Muscle layer of duodenum (tissue), 2 donors: Measurements from ENCODE around the gene OR2J2.
"Not testable (repeated sequence)": the region's sequence is repeated elsewhere in the genome, so short reads cannot be mapped to it uniquely, and the experiment has no call there.

Source experiments
- H3K27ac ChIP-seq: one replicate; pipeline ENCODE4 v1.7.0; 2013; ENCODE audit warnings: mild to moderate bottlenecking, low read length
- H3K27me3 ChIP-seq: one replicate; pipeline ENCODE4 v1.7.0; 2013; ENCODE audit warnings: low read depth, mild to moderate bottlenecking, control low read depth, low read length
- H3K36me3 ChIP-seq, 2 donors: one replicate each; pipeline ENCODE4 v1.7.0; 2013; ENCODE audit warnings: low read length in 2 of 2, control low read depth in 1 of 2, mild to moderate bottlenecking in 1 of 2; ENCODE audit not compliant: insufficient read depth in 2 of 2, control insufficient read depth in 1 of 2
- H3K4me1 ChIP-seq, 2 donors: one replicate each; pipeline ENCODE4 v1.7.0; 2013; ENCODE audit warnings: low read length in 2 of 2, mild to moderate bottlenecking in 2 of 2, control low read depth in 1 of 2, moderate library complexity in 1 of 2; ENCODE audit not compliant: insufficient read depth in 2 of 2, control insufficient read depth in 1 of 2
- H3K4me3 ChIP-seq, 2 donors: one replicate each; pipeline ENCODE4 v1.7.0; 2013; ENCODE audit warnings: low read length in 2 of 2, low read depth in 1 of 2, mild to moderate bottlenecking in 1 of 2
- H3K9me3 ChIP-seq, 2 donors: one replicate each; pipeline ENCODE4 v1.7.0; 2013; ENCODE audit warnings: low read length in 2 of 2, control low read depth in 1 of 2, mild to moderate bottlenecking in 1 of 2; ENCODE audit not compliant: control insufficient read depth in 1 of 2
- donor health status: healthy.

OR2J2 gene

GRCh38 chr6:29159922-29160321, 10.8 kb upstream of the OR2J2 start:
- not testable (repeated sequence) for H3K27me3 ChIP-seq, H3K9me3 ChIP-seq, H3K27ac ChIP-seq, H3K36me3 ChIP-seq, H3K4me1 ChIP-seq, H3K4me3 ChIP-seq

- not testable (repeated sequence) for H3K27ac ChIP-seq, H3K27me3 ChIP-seq, H3K4me3 ChIP-seq
Observed at GRCh38 chr6:29165571-29165970, 5.1 kb upstream of the OR2J2 start.

GRCh38 chr6:29171736-29172135, 1.0 kb downstream of the OR2J2 start:
- Histone ChIP-seq H3K9me3 (no peaks in the 10 kb centered on the region), H3K4me1 (no peaks in the 10 kb centered on the region), H3K36me3 (no peaks in the 10 kb centered on the region), H3K27me3 (no peaks in the 10 kb centered on the region), H3K4me3 (no peak overlapping the region), H3K27ac (no peak overlapping the region)

More at GRCh38 chr6:29165571-29165970, 5.1 kb upstream of the OR2J2 start:
- not testable (repeated sequence) for H3K9me3 ChIP-seq, H3K36me3 ChIP-seq, H3K4me1 ChIP-seq

GRCh38 chr6:29183594-29183993, 12.9 kb downstream of the OR2J2 start:
- H3K27ac ChIP-seq: no peak overlapping the region
- H3K9me3 ChIP-seq: no peaks in the 10 kb centered on the region
- H3K4me1 ChIP-seq: no peaks in the 10 kb centered on the region
- H3K36me3 ChIP-seq: no peaks in the 10 kb centered on the region
- H3K4me3 ChIP-seq: no peak overlapping the region
- no peaks in the 10 kb centered on the region for H3K27me3 ChIP-seq

GRCh38 chr6:29188659-29189058, 18.0 kb downstream of the OR2J2 start:
- H3K4me1 ChIP-seq, H3K9me3 ChIP-seq, H3K27me3 ChIP-seq, H3K36me3 ChIP-seq, H3K4me3 ChIP-seq, H3K27ac ChIP-seq: not testable (repeated sequence)

- Histone ChIP-seq H3K27me3 (no peaks in the 10 kb centered on the region), H3K4me3 (no peak overlapping the region), H3K4me1 (no peaks in the 10 kb centered on the region), H3K36me3 (no peaks in the 10 kb centered on the region), H3K27ac (no peak overlapping the region), H3K9me3 (no peaks in the 10 kb centered on the region)
Observed at GRCh38 chr6:29200767-29201662, 30.3 kb downstream of the OR2J2 start.

- Histone ChIP-seq H3K27me3 (no peaks in the 10 kb centered on the region), H3K27ac (no peak overlapping the region), H3K36me3 (no peaks in the 10 kb centered on the region), H3K9me3 (no peaks in the 10 kb centered on the region), H3K4me1 (no peaks in the 10 kb centered on the region), H3K4me3 (no peak overlapping the region)
Observed at GRCh38 chr6:29201966-29202365, 31.3 kb downstream of the OR2J2 start.

- H3K27me3 ChIP-seq: no peaks in the 10 kb centered on the region
- H3K9me3 ChIP-seq: no peaks in the 10 kb centered on the region
- no peaks in the 10 kb centered on the region for H3K4me1 ChIP-seq
- H3K36me3 ChIP-seq: no peaks in the 10 kb centered on the region
- H3K27ac ChIP-seq: no peak overlapping the region
- no peak overlapping the region for H3K4me3 ChIP-seq
Observed at GRCh38 chr6:29211488-29211887, 40.8 kb downstream of the OR2J2 start.

- H3K4me1 ChIP-seq: no peaks in the 10 kb centered on the region
- no peaks in the 10 kb centered on the region for H3K36me3 ChIP-seq
- H3K4me3 ChIP-seq: no peak overlapping the region
- no peak overlapping the region for H3K27ac ChIP-seq
- no peaks in the 10 kb centered on the region for H3K27me3 ChIP-seq
- H3K9me3 ChIP-seq: no peaks in the 10 kb centered on the region
Observed at GRCh38 chr6:29216528-29216927, 45.8 kb downstream of the OR2J2 start.

- H3K4me1 ChIP-seq, H3K4me3 ChIP-seq, H3K27ac ChIP-seq, H3K36me3 ChIP-seq, H3K27me3 ChIP-seq, H3K9me3 ChIP-seq: not testable (repeated sequence)
Observed at GRCh38 chr6:29217242-29217641, 46.5 kb downstream of the OR2J2 start.

GRCh38 chr6:29218056-29218455, 47.3 kb downstream of the OR2J2 start:
- not testable (repeated sequence) for H3K27me3 ChIP-seq, H3K27ac ChIP-seq, H3K4me1 ChIP-seq, H3K36me3 ChIP-seq, H3K9me3 ChIP-seq, H3K4me3 ChIP-seq
